ENCODE results near the gene IMMP2L.

Gene IMMP2L

GRCh38 chr7:111528331-111528730 is 34.0 kb downstream of the IMMP2L start:
- no peaks in the 10 kb centered on the region for H3K9me3 ChIP-seq (ENCODE audit: insufficient read depth, low read length)
- peaks cover 42% of the 10 kb centered on the region for H3F3A ChIP-seq (ENCODE audit: insufficient read depth)
- no peaks in the 10 kb centered on the region for H3K79me2 ChIP-seq (ENCODE audit: insufficient read depth, low read length)
- peak overlapping the region; percentile 33 for H3K4me3 ChIP-seq (ENCODE audit: insufficient read depth, low read length, poor library complexity, severe bottlenecking)
- peak overlapping the region; percentile 33 for H3K9ac ChIP-seq (ENCODE audit: low read length)
- H3K27ac ChIP-seq (ENCODE audit: low read depth, low read length): peak overlapping the region; percentile 82
- H3K9me2 ChIP-seq (replicated peaks; ENCODE audit: insufficient read depth, low read length): no peaks in the 10 kb centered on the region
- no peaks in the 10 kb centered on the region for H4K20me1 ChIP-seq (ENCODE audit: low read depth, low read length)
- TF ChIP-seq CTCF (IDR thresholded peaks at IDR 0.05; ENCODE audit: insufficient read depth, low read length, poor library complexity, severe bottlenecking): no peak
- TF ChIP-seq EZH2phosphoT487 (conservative IDR thresholded peaks at IDR 0.05; ENCODE audit: low read length): no peak
- no peaks in the 10 kb centered on the region for H3K36me3 ChIP-seq (ENCODE audit: low read length)
- peak overlapping the region; percentile 11 for H2AFZ ChIP-seq (ENCODE audit: low read depth, low read length, severe bottlenecking)
- H3K27me3 ChIP-seq (ENCODE audit: low read length): no peaks in the 10 kb centered on the region
- peak overlapping the region; percentile 54 for H3K4me2 ChIP-seq (ENCODE audit: low read depth, low read length, poor library complexity, severe bottlenecking)

GRCh38 chr7:111527545-111527944 is 34.7 kb downstream of the IMMP2L start:
- Histone ChIP-seq H3K79me2 (ENCODE audit: insufficient read depth, low read length) (no peaks in the 10 kb centered on the region), H2AFZ (ENCODE audit: low read depth, low read length, severe bottlenecking) (peak overlapping the region; percentile 8), H4K20me1 (ENCODE audit: low read depth, low read length) (no peaks in the 10 kb centered on the region), H3K9ac (ENCODE audit: low read length) (peak overlapping the region; percentile 33), H3K27me3 (ENCODE audit: low read length) (no peaks in the 10 kb centered on the region), H3K4me2 (ENCODE audit: low read depth, low read length, poor library complexity, severe bottlenecking) (peak overlapping the region; percentile 54), H3K9me2 (replicated peaks; ENCODE audit: insufficient read depth, low read length) (no peaks in the 10 kb centered on the region), H3K27ac (ENCODE audit: low read depth, low read length) (peak overlapping the region; percentile 82), H3K4me3 (ENCODE audit: insufficient read depth, low read length, poor library complexity, severe bottlenecking) (peak overlapping the region; percentile 33), H3F3A (ENCODE audit: insufficient read depth) (peaks cover 40% of the 10 kb centered on the region), H3K9me3 (ENCODE audit: insufficient read depth, low read length) (no peaks in the 10 kb centered on the region), H3K36me3 (ENCODE audit: low read length) (0 out of 2 replicates have a peak, but pooled peaks cover under 1% of the 10 kb centered on the region)
- TF ChIP-seq EZH2phosphoT487 (conservative IDR thresholded peaks at IDR 0.05; ENCODE audit: low read length): no peak
- no peak for TF ChIP-seq CTCF (IDR thresholded peaks at IDR 0.05; ENCODE audit: insufficient read depth, low read length, poor library complexity, severe bottlenecking)

- no peaks in the 10 kb centered on the region for H3K9me3 ChIP-seq (ENCODE audit: insufficient read depth, low read length)
- no peaks in the 10 kb centered on the region for H3K27me3 ChIP-seq (ENCODE audit: low read length)
- TF ChIP-seq CTCF (IDR thresholded peaks at IDR 0.05; ENCODE audit: insufficient read depth, low read length, poor library complexity, severe bottlenecking) (no peak), EZH2phosphoT487 (conservative IDR thresholded peaks at IDR 0.05; ENCODE audit: low read length) (no peak)
- H3K36me3 ChIP-seq (ENCODE audit: low read length): 0 out of 2 replicates have a peak, but pooled peaks cover 16% of the 10 kb centered on the region
- H2AFZ ChIP-seq (ENCODE audit: low read depth, low read length, severe bottlenecking): no peak overlapping the region
- peaks cover 24% of the 10 kb centered on the region for H3F3A ChIP-seq (ENCODE audit: insufficient read depth)
- no peaks in the 10 kb centered on the region for H3K9me2 ChIP-seq (replicated peaks; ENCODE audit: insufficient read depth, low read length)
- no peak overlapping the region for H3K4me2 ChIP-seq (ENCODE audit: low read depth, low read length, poor library complexity, severe bottlenecking)
- no peak overlapping the region for H3K27ac ChIP-seq (ENCODE audit: low read depth, low read length)
- no peak overlapping the region for H3K4me3 ChIP-seq (ENCODE audit: insufficient read depth, low read length, poor library complexity, severe bottlenecking)
- H4K20me1 ChIP-seq (ENCODE audit: low read depth, low read length): no peaks in the 10 kb centered on the region
- H3K9ac ChIP-seq (ENCODE audit: low read length): no peak overlapping the region
- H3K79me2 ChIP-seq (ENCODE audit: insufficient read depth, low read length): no peaks in the 10 kb centered on the region
Observed at GRCh38 chr7:111525100-111525499, 37.2 kb downstream of the IMMP2L start.

Data from SU-DHL-6 (cell line).